GM20000 (cell line): ENCODE results near the gene COLGALT1.

ENCODE experiments used
- DNase-seq: peaks from one replicate; pipeline ENCODE4 v3.0.0; 2012; ENCODE audit warnings: low spot score
- CTCF ChIP-seq: IDR thresholded peaks from 2 replicates; pipeline ENCODE4 v1.5.1; 2012; ENCODE audit warnings: mild to moderate bottlenecking, control low read depth; ENCODE audit errors: extremely low read depth, missing control alignments

The COLGALT1 gene

GRCh38 chr19:17618281-17618903, 62.9 kb downstream of the COLGALT1 start:
- DNase-seq: no peak
- TF ChIP-seq CTCF: no peak

GRCh38 chr19:17618936-17619335, 63.5 kb downstream of the COLGALT1 start:
- DNase-seq: no peak
- no peak for TF ChIP-seq CTCF

GRCh38 chr19:17620696-17621095, 65.2 kb downstream of the COLGALT1 start:
- TF ChIP-seq CTCF: no peak
- no peak for DNase-seq

- no peak for TF ChIP-seq CTCF
Observed at GRCh38 chr19:17623224-17623935, 67.9 kb downstream of the COLGALT1 start.

GRCh38 chr19:17624314-17624991, 69.0 kb downstream of the COLGALT1 start:
- no peak for TF ChIP-seq CTCF
- DNase-seq: no peak

More at GRCh38 chr19:17623224-17623935, 67.9 kb downstream of the COLGALT1 start:
- DNase-seq: no peak

- no peak for DNase-seq
- TF ChIP-seq CTCF: no peak
Observed at GRCh38 chr19:17625043-17625442, 69.6 kb downstream of the COLGALT1 start.

- no peak for TF ChIP-seq CTCF
- DNase-seq: no peak
Observed at GRCh38 chr19:17625980-17626379, 70.5 kb downstream of the COLGALT1 start.
